Activated CD4-positive, alpha-beta memory T cell treated with anti-CD3 and anti-CD28 coated beads for 36 hours (primary cell): Measurements from ENCODE around the gene BTRC. TPM values are rescaled to one million over a fixed set of nuclear protein-coding genes. Genes with fewer than 3 reads are reported as not detected.

Source experiments
- CTCF ChIA-PET: fragments of 350-600 bp; sonication (Branson Sonifier 250); formaldehyde crosslinking; loops from one replicate; lab custom pipeline; 2021; ENCODE audit warnings: antibody characterized with exemption, inconsistent platforms; lab: Charles Lee
- POLR2A ChIA-PET: fragments of 350-600 bp; sonication (Branson Sonifier 250); formaldehyde crosslinking; loops from one replicate; lab custom pipeline; 2021; ENCODE audit warnings: antibody characterized with exemption; lab: Charles Lee
- DNase-seq: peaks from one replicate; pipeline ENCODE4 v3.0.0-alpha.2; 2020
- H3K27ac Mint-ChIP-seq: one replicate; pipeline ENCODE4 v1.8.0; 2021; ENCODE audit warnings: mixed read lengths
- H3K27me3 Mint-ChIP-seq: one replicate; pipeline ENCODE4 v1.8.0; 2021; ENCODE audit warnings: mixed read lengths
- H3K36me3 Mint-ChIP-seq: one replicate; pipeline ENCODE4 v1.8.0; 2021; ENCODE audit warnings: mixed read lengths
- H3K4me1 Mint-ChIP-seq: one replicate; pipeline ENCODE4 v1.8.0; 2021; ENCODE audit warnings: low read depth, mixed read lengths
- H3K4me3 Mint-ChIP-seq: one replicate; pipeline ENCODE4 v1.8.0; 2021; ENCODE audit warnings: mild to moderate bottlenecking, mixed read lengths
- H3K9me3 Mint-ChIP-seq: one replicate; pipeline ENCODE4 v1.8.0; 2021; ENCODE audit warnings: mixed read lengths
- intact Hi-C: fragments of 100-400 bp; cut with micrococcal nuclease; formaldehyde crosslinking; loops from one replicate; pipeline ENCODE4 v1.15.1; 2023
- total RNA-seq, 2 experiments: library from RNA; stranded (reverse); gene quantifications; one replicate each; pipeline ENCODE4 v1.2.3, GENCODE V29; 2021

BTRC gene
- total RNA-seq, 2 experiments from 2014 or later = 18.2 to 18.6 TPM

DNA sequence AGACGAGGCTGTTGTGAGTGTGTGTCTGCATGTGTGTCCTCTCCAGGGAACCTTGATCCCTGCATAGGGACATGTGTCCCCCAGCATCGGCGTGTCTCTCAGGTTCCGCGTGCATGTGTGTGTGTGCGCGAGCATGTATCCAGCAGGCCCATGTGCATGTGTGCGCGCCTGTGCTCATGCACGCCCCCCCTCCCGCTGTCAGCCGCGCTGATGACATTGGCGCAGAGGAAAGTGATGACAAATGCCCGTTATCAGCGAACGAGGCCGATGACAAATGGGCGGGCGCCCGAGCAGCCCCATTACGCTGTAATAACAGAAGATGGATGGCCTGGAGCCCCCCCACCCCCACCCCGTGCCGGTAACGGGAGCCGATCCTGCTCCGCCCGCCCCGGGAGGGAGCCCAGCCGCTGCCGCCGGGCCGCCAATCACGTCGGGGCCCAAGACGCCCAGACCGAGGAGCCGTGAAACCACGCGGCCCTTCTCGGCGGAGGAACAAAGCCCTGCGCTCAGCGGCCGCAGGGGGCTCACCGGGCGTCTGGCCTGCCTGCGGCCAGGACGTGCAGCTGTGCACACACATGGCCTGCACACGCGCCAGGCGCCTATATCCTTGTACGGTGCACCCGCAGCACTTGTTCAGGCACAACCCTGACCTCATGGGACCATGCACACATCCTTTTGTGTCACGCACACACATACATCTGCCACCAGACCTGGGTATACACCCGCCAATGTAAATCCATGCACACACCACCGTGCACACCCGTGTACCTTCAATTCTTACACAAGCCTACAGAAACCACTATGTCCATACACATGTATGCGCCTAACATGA, 212.6 kb downstream of the BTRC start:
- Mint-ChIP-seq H3K27me3 (peaks cover 44% of the 10 kb centered on the region), H3K36me3 (no peaks in the 10 kb centered on the region), H3K9me3 (no peaks in the 10 kb centered on the region), H3K4me1 (peaks cover 13% of the 10 kb centered on the region), H3K4me3 (no peak overlapping the region), H3K27ac (no peak overlapping the region)
- ChIA-PET CTCF (no interaction called here), POLR2A (no interaction called here)
- DNase-seq = no peak
- intact Hi-C loops = no loop called here

DNA sequence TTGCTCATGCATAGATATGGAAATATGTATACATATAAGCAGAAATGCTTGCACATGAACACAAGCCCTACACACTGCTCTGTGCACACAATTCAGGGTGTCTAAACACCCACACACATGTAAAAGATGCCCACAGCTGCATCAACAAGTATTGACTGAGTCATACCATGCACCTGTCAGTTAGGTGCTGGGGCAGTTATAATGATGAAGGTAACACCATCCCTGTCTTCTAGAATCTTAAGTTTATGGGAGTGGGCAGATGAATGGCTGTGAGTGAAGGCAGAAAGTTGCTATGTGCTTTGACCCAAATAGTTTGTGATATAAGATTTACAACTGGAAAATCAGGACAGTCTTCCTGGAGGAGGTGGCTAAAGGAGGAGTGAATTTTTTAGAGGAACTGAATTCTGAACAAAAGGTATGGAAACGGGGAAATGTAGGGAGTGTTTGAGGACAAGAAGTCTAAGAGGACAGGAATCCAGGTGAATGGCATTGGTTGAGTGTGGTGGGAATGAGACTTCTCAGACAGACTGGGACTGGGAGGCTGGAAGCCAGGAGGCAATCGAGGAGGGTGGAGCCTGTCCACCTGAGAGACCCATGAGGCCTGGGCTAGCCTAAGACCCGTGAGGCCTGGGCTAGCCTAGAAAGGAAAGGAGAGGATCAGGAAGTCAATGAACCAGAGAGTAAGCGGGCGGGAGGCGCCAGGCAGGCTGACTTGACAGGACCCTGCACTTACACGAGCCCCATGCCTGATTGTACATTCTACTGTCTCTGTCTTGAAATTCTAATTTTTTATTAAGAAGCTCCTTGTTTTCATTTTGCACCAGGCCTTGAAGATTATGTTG, 213.4 kb downstream of the BTRC start:
- ChIA-PET POLR2A (no interaction called here), CTCF (interaction anchor here (1.1 to 4.9 kb wide), 4 partner anchors 18 to 355 kb away, joined by 3 to 79 read pairs (median 3); no protein-coding TSS in a partner anchor)
- intact Hi-C loops = no loop called here

DNA sequence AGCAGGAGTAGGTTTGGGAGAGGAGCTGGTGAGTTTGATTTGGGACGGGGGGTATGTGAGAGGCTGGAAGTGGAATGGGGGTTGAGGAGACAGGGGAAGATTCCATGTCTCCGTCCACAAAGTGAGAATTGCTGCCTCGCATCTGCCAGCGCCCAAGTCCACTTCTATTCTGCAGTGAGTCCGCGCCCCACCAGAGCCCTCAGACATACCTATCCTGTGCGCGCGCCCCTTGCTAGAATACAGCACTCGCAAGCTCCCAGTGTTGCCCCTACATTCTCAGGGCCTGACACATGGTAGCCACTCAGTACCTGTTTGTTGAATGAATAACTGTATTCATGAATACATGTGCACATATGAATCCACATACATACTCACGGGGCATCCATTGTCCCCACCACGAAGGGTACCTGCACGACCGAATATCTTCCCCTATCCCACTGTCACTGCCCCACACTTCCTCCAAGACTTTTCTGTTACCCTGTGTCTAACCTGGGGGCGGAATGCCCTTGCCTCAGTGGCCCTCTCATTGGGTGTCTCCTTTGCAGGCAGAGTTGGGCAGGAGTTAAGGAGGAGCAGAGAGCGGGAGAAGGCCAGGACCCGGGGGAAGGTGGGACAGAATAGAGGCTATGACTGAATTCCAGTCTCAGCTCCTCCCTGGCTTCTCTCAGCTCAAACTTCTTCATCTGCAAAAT, 214.2 kb downstream of the BTRC start:
- Mint-ChIP-seq H3K27me3 (peaks cover 44% of the 10 kb centered on the region), H3K4me1 (peaks cover 13% of the 10 kb centered on the region), H3K27ac (no peak overlapping the region), H3K4me3 (no peak overlapping the region), H3K36me3 (no peaks in the 10 kb centered on the region), H3K9me3 (peaks cover 2% of the 10 kb centered on the region)
- ChIA-PET POLR2A (no interaction called here), CTCF (interaction anchor here (1.1 to 4.9 kb wide), 6 partner anchors 19 to 356 kb away, joined by 3 to 79 read pairs (median 5); no protein-coding TSS in a partner anchor)
- intact Hi-C loops = no loop called here
- DNase-seq = no peak

More for the DNA sequence above, 213.4 kb downstream of the BTRC start:
- Mint-ChIP-seq H3K4me3 (no peak overlapping the region), H3K27me3 (peaks cover 44% of the 10 kb centered on the region), H3K9me3 (no peaks in the 10 kb centered on the region), H3K4me1 (peaks cover 13% of the 10 kb centered on the region), H3K36me3 (no peaks in the 10 kb centered on the region), H3K27ac (no peak overlapping the region)
- no peak for DNase-seq

DNA sequence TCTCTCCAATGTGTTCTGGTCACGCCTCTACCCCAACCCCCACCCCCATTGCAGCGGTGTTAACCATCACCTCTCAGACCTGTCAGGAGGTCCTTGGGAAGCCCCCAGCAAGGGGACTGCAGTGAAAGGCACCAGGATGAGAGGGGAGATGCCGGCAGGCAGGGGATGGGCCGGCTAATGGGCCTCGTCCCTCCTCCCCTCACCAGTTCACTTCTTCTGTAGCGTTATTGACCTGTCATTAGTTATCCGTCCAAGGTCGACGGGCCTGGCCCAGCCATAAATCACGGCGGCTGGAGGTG, 215.3 kb downstream of the BTRC start:
- POLR2A ChIA-PET = no interaction called here
- Mint-ChIP-seq H3K27ac (no peak overlapping the region), H3K9me3 (peaks cover 2% of the 10 kb centered on the region), H3K27me3 (peaks cover 44% of the 10 kb centered on the region), H3K4me3 (peak overlapping the region; percentile 61), H3K4me1 (peaks cover 13% of the 10 kb centered on the region), H3K36me3 (no peaks in the 10 kb centered on the region)
- intact Hi-C loops = no loop called here
- DNase-seq = no peak
- CTCF ChIA-PET = interaction anchor here (0.6 to 4.9 kb wide), 23 partner anchors 9 to 357 kb away, joined by 3 to 79 read pairs (median 4); partner anchors contain the start of genes DPCD and POLL

GRCh38 chr10:101569622-101570427, 215.9 kb downstream of the BTRC start:
- no peak overlapping the region for H3K27ac Mint-ChIP-seq
- peaks cover 2% of the 10 kb centered on the region for H3K9me3 Mint-ChIP-seq
- intact Hi-C loops = loop anchor here (2.0 to 5.0 kb wide), 4 partner anchors 33 to 408 kb away; no protein-coding TSS in a partner anchor
- peaks cover 13% of the 10 kb centered on the region for H3K4me1 Mint-ChIP-seq
- ChIA-PET POLR2A (no interaction called here), CTCF (interaction anchor here (0.6 to 4.9 kb wide), 32 partner anchors 9 to 358 kb away, joined by 3 to 79 read pairs (median 4); partner anchors contain the start of genes DPCD, NPM3 and POLL)
- H3K27me3 Mint-ChIP-seq = peaks cover 44% of the 10 kb centered on the region
- peak; percentile 85 for DNase-seq
- peak overlapping the region; percentile 61 for H3K4me3 Mint-ChIP-seq
- H3K36me3 Mint-ChIP-seq = no peaks in the 10 kb centered on the region

GRCh38 chr10:101570428-101571270, 216.7 kb downstream of the BTRC start:
- H3K9me3 Mint-ChIP-seq = peaks cover 2% of the 10 kb centered on the region
- ChIA-PET CTCF (interaction anchor here (0.6 to 4.9 kb wide), 34 partner anchors 8 to 409 kb away, joined by 3 to 79 read pairs (median 4); partner anchors contain the start of genes DPCD, NPM3 and POLL), POLR2A (interaction anchor here (0.5 kb wide), 1 partner anchor 103 kb away, joined by 3 read pairs; no protein-coding TSS in a partner anchor)
- H3K27ac Mint-ChIP-seq = no peak overlapping the region
- H3K4me1 Mint-ChIP-seq = peaks cover 13% of the 10 kb centered on the region
- intact Hi-C loops = loop anchor here (2.0 to 5.0 kb wide), 4 partner anchors 34 to 408 kb away; no protein-coding TSS in a partner anchor
- H3K27me3 Mint-ChIP-seq = peaks cover 38% of the 10 kb centered on the region
- peak overlapping the region; percentile 61 for H3K4me3 Mint-ChIP-seq
- DNase-seq = no peak
- no peaks in the 10 kb centered on the region for H3K36me3 Mint-ChIP-seq

DNA sequence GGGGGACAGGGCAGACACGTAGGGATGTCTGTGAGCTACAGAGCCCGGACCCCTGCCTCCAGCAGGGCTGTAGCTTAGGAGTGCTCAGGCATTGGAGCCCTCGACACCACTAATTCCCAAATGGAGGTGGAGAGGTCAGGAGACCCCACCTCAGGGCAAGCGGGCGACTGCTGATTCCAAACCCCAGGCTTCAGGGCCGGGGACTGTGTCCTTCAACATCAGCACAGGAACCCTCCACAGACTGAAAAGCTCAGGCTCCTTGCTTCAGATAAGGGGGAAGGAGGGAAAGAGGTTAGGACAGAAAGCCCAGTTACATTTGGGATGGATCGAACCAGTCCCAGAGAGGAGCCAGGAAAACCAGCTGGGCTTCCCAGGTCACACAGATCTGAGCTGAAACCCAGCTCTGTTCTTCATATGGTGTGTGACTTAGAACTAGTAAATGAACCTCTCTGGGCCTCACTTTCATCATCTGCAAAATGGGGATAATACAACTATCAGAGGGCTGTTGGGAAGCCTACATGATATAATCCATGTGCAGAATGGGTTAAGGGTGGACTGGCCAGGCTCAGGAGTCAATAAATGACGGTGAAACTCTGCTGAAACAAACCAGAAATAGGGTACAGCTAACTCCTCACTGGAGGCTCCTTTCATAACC, 217.4 kb downstream of the BTRC start:
- peaks cover 2% of the 10 kb centered on the region for H3K9me3 Mint-ChIP-seq
- intact Hi-C loops = loop anchor here (2.0 to 5.0 kb wide), 4 partner anchors 35 to 409 kb away; no protein-coding TSS in a partner anchor
- H3K4me1 Mint-ChIP-seq = peaks cover 10% of the 10 kb centered on the region
- ChIA-PET CTCF (interaction anchor here (0.6 to 4.9 kb wide), 20 partner anchors 11 to 410 kb away, joined by 3 to 79 read pairs (median 5); partner anchors contain the start of gene NPM3), POLR2A (interaction anchor here (0.5 kb wide), 1 partner anchor 104 kb away, joined by 3 read pairs; no protein-coding TSS in a partner anchor)
- no peaks in the 10 kb centered on the region for H3K36me3 Mint-ChIP-seq
- no peak for DNase-seq
- H3K27me3 Mint-ChIP-seq = peaks cover 31% of the 10 kb centered on the region
- H3K4me3 Mint-ChIP-seq = no peak overlapping the region
- H3K27ac Mint-ChIP-seq = no peak overlapping the region

DNA sequence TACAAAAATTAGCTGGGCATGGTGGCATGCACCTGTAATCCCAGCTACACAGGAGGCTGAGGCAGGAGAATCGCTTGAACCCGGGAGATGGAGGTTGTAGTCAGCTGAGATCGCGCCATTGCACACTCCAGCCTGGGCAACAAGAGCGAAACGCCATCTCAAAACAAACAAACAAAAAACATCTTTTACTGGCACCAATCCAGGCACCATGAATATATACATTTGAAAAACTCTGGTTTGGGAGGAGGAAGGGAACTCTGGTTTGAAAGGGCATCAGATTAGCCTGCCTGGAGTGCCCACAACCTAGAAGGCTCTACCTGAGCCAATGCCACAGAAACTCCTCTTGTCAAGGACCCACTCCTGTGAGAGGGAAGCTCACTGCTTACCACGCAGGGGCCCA, 218.2 kb downstream of the BTRC start:
- ChIA-PET CTCF (interaction anchor here (1.3 to 4.9 kb wide), 7 partner anchors 10 to 360 kb away, joined by 4 to 79 read pairs (median 23); no protein-coding TSS in a partner anchor), POLR2A (no interaction called here)
- no peak for DNase-seq
- no peak overlapping the region for H3K27ac Mint-ChIP-seq
- H3K4me3 Mint-ChIP-seq = no peak overlapping the region
- peaks cover 2% of the 10 kb centered on the region for H3K9me3 Mint-ChIP-seq
- peaks cover 3% of the 10 kb centered on the region for H3K36me3 Mint-ChIP-seq
- H3K27me3 Mint-ChIP-seq = peaks cover 25% of the 10 kb centered on the region
- peaks cover 8% of the 10 kb centered on the region for H3K4me1 Mint-ChIP-seq
- intact Hi-C loops = loop anchor here (5.0 kb wide), 1 partner anchor 410 kb away; no protein-coding TSS in a partner anchor

GRCh38 chr10:101572785-101573184, 218.8 kb downstream of the BTRC start:
- Mint-ChIP-seq H3K9me3 (peaks cover 2% of the 10 kb centered on the region), H3K27ac (no peak overlapping the region), H3K4me1 (peaks cover 5% of the 10 kb centered on the region), H3K36me3 (peaks cover 4% of the 10 kb centered on the region), H3K27me3 (peaks cover 20% of the 10 kb centered on the region), H3K4me3 (no peak overlapping the region)
- POLR2A ChIA-PET = no interaction called here
- no peak for DNase-seq
- intact Hi-C loops = loop anchor here (5.0 kb wide), 1 partner anchor 410 kb away; no protein-coding TSS in a partner anchor
- CTCF ChIA-PET = interaction anchor here (1.2 to 1.3 kb wide), 2 partner anchors 10 to 208 kb away, joined by 3 to 5 read pairs; no protein-coding TSS in a partner anchor
